ENCODE results near the gene UGT8. TPM values are rescaled to one million over a fixed set of nuclear protein-coding genes. Genes with fewer than 3 reads are reported as not detected.

Gene UGT8
- polyA plus RNA-seq, 1 donor from 2014 or later, result 0.73 TPM

DNA sequence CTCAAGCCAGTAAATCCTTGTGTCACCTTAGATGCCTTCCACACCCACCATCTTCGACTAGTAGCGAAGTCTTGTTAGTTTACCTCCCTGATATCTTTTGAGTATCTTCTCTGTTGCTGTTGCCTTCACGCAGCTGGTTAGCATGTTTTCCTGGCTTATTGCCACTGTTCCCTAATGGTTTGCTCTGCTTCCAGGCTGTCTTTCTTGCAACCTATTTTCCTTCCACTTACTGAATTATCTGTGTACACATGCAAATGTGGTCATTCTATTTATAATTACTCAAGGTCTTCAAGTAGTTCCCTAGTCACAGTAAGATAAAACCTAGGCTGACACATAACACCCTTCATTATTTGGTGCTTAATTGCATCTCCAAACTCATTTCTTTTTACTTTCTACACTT lies 89.5 kb downstream of the UGT8 start:
- no peaks in the 10 kb centered on the region for H3K27me3 ChIP-seq (ENCODE audit: insufficient read depth, low read depth, low read length)
- H3K79me2 ChIP-seq (replicated peaks; ENCODE audit: insufficient read depth, low read length), result no peaks in the 10 kb centered on the region
- H3F3A ChIP-seq (ENCODE audit: insufficient read depth, low read length, poor library complexity, severe bottlenecking), result no peaks in the 10 kb centered on the region
- no peaks in the 10 kb centered on the region for H3K9me3 ChIP-seq (ENCODE audit: low read length)
- no peaks in the 10 kb centered on the region for H4K20me1 ChIP-seq (ENCODE audit: insufficient read depth)
- H3K4me2 ChIP-seq (ENCODE audit: low read length), result no peak overlapping the region
- H3K4me3 ChIP-seq (ENCODE audit: low read length), result no peak overlapping the region
- H3K9me2 ChIP-seq (ENCODE audit: insufficient read depth, low read length), result no peaks in the 10 kb centered on the region
- no peak overlapping the region for H3K27ac ChIP-seq (ENCODE audit: low read length)
- no peak overlapping the region for H2AFZ ChIP-seq (ENCODE audit: low read depth, low read length)
- no peak overlapping the region for H3K9ac ChIP-seq (ENCODE audit: low read length)
- H3K36me3 ChIP-seq (ENCODE audit: insufficient read depth, low read length), result no peaks in the 10 kb centered on the region
- TF ChIP-seq SMC3 (conservative IDR thresholded peaks at IDR 0.05; ENCODE audit: poor library complexity), result no peak

DNA sequence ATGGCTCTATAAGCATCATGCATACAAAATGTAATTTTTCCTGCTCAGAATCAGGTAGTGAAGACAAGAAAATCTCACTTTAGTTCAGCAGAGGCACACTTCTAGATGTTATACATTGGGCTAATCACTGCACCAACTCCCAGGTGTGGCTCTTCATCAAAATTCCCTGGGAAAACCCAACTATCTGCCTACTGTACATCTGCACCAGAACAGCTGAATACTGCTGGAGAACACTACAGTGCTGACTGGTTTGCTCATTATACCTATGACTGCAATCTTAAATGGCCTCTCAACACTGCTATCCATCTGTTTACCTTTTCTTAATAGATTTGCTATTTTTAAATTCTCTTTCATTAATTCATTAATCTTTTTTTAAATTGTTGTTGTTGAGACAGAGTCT lies 92.0 kb downstream of the UGT8 start:
- H3K9ac ChIP-seq (ENCODE audit: low read length), result no peak overlapping the region
- no peak overlapping the region for H3K27ac ChIP-seq (ENCODE audit: low read length)
- H3K27me3 ChIP-seq (ENCODE audit: insufficient read depth, low read depth, low read length), result no peaks in the 10 kb centered on the region
- H3K36me3 ChIP-seq (ENCODE audit: insufficient read depth, low read length), result no peaks in the 10 kb centered on the region
- TF ChIP-seq EP300 (conservative IDR thresholded peaks at IDR 0.05; ENCODE audit: poor library complexity, severe bottlenecking) (no peak), EZH2 (IDR thresholded peaks at IDR 0.05; ENCODE audit: borderline replicate concordance, insufficient read depth, low read length, poor library complexity, severe bottlenecking) (no peak), RAD21 (conservative IDR thresholded peaks at IDR 0.05) (no peak), MXI1 (conservative IDR thresholded peaks at IDR 0.05; ENCODE audit: poor library complexity, severe bottlenecking) (no peak), TAF1 (IDR thresholded peaks at IDR 0.05; ENCODE audit: low read depth) (no peak), SMC3 (conservative IDR thresholded peaks at IDR 0.05; ENCODE audit: poor library complexity) (no peak), POLR2AphosphoS5 (IDR thresholded peaks at IDR 0.05) (no peak)
- TF ChIP-seq, protein P1, sequence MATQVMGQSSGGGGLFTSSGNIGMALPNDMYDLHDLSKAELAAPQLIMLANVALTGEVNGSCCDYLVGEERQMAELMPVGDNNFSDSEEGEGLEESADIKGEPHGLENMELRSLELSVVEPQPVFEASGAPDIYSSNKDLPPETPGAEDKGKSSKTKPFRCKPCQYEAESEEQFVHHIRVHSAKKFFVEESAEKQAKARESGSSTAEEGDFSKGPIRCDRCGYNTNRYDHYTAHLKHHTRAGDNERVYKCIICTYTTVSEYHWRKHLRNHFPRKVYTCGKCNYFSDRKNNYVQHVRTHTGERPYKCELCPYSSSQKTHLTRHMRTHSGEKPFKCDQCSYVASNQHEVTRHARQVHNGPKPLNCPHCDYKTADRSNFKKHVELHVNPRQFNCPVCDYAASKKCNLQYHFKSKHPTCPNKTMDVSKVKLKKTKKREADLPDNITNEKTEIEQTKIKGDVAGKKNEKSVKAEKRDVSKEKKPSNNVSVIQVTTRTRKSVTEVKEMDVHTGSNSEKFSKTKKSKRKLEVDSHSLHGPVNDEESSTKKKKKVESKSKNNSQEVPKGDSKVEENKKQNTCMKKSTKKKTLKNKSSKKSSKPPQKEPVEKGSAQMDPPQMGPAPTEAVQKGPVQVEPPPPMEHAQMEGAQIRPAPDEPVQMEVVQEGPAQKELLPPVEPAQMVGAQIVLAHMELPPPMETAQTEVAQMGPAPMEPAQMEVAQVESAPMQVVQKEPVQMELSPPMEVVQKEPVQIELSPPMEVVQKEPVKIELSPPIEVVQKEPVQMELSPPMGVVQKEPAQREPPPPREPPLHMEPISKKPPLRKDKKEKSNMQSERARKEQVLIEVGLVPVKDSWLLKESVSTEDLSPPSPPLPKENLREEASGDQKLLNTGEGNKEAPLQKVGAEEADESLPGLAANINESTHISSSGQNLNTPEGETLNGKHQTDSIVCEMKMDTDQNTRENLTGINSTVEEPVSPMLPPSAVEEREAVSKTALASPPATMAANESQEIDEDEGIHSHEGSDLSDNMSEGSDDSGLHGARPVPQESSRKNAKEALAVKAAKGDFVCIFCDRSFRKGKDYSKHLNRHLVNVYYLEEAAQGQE (IDR thresholded peaks at IDR 0.05; ENCODE audit: borderline replicate concordance), result no peak
- TF ChIP-seq, protein P2, sequence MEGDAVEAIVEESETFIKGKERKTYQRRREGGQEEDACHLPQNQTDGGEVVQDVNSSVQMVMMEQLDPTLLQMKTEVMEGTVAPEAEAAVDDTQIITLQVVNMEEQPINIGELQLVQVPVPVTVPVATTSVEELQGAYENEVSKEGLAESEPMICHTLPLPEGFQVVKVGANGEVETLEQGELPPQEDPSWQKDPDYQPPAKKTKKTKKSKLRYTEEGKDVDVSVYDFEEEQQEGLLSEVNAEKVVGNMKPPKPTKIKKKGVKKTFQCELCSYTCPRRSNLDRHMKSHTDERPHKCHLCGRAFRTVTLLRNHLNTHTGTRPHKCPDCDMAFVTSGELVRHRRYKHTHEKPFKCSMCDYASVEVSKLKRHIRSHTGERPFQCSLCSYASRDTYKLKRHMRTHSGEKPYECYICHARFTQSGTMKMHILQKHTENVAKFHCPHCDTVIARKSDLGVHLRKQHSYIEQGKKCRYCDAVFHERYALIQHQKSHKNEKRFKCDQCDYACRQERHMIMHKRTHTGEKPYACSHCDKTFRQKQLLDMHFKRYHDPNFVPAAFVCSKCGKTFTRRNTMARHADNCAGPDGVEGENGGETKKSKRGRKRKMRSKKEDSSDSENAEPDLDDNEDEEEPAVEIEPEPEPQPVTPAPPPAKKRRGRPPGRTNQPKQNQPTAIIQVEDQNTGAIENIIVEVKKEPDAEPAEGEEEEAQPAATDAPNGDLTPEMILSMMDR (IDR thresholded peaks at IDR 0.05; ENCODE audit: poor library complexity, severe bottlenecking), result no peak
- no peaks in the 10 kb centered on the region for H3K79me2 ChIP-seq (replicated peaks; ENCODE audit: insufficient read depth, low read length)
- H4K20me1 ChIP-seq (ENCODE audit: insufficient read depth), result no peaks in the 10 kb centered on the region
- no peak overlapping the region for H3K4me3 ChIP-seq (ENCODE audit: low read length)
- no peaks in the 10 kb centered on the region for H3K9me2 ChIP-seq (ENCODE audit: insufficient read depth, low read length)
- H3F3A ChIP-seq (ENCODE audit: insufficient read depth, low read length, poor library complexity, severe bottlenecking), result no peaks in the 10 kb centered on the region
- H2AFZ ChIP-seq (ENCODE audit: low read depth, low read length), result no peak overlapping the region
- no peak overlapping the region for H3K4me2 ChIP-seq (ENCODE audit: low read length)
- H3K9me3 ChIP-seq (ENCODE audit: low read length), result no peaks in the 10 kb centered on the region

DNA sequence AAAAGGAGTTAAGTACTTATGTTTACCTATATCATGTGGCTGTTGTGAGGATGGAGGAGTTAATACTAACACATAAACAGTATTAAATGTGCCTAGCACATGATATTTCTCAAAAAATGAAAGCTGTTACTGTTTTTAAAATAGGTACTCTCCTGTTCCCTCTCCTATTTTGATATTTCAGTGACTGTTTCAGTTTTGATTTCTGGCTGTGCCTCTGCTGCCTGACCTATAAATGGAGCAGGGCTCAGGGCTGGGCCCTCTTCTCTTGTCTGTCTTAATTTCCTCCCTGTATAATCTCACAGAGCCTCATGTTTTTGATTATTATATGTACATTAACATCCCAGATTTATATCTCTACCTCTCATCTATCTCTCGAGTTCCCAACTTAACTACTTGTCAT lies 93.3 kb downstream of the UGT8 start:
- H3K9ac ChIP-seq (ENCODE audit: low read length), result no peak overlapping the region
- no peaks in the 10 kb centered on the region for H3K9me3 ChIP-seq (ENCODE audit: low read length)
- no peak overlapping the region for H2AFZ ChIP-seq (ENCODE audit: low read depth, low read length)
- H3K79me2 ChIP-seq (replicated peaks; ENCODE audit: insufficient read depth, low read length), result no peaks in the 10 kb centered on the region
- H3K27ac ChIP-seq (ENCODE audit: low read length), result no peak overlapping the region
- H4K20me1 ChIP-seq (ENCODE audit: insufficient read depth), result no peaks in the 10 kb centered on the region
- H3F3A ChIP-seq (ENCODE audit: insufficient read depth, low read length, poor library complexity, severe bottlenecking), result no peaks in the 10 kb centered on the region
- no peak overlapping the region for H3K4me3 ChIP-seq (ENCODE audit: low read length)
- no peaks in the 10 kb centered on the region for H3K36me3 ChIP-seq (ENCODE audit: insufficient read depth, low read length)
- TF ChIP-seq MXI1 (conservative IDR thresholded peaks at IDR 0.05; ENCODE audit: poor library complexity, severe bottlenecking) (no peak), TAF1 (IDR thresholded peaks at IDR 0.05; ENCODE audit: low read depth) (no peak), EP300 (conservative IDR thresholded peaks at IDR 0.05; ENCODE audit: poor library complexity, severe bottlenecking) (no peak), RAD21 (conservative IDR thresholded peaks at IDR 0.05) (no peak), EZH2 (IDR thresholded peaks at IDR 0.05; ENCODE audit: borderline replicate concordance, insufficient read depth, low read length, poor library complexity, severe bottlenecking) (no peak), POLR2AphosphoS5 (IDR thresholded peaks at IDR 0.05) (no peak), SMC3 (conservative IDR thresholded peaks at IDR 0.05; ENCODE audit: poor library complexity) (no peak)
- TF ChIP-seq, protein P2 (IDR thresholded peaks at IDR 0.05; ENCODE audit: poor library complexity, severe bottlenecking), result no peak
- TF ChIP-seq, protein P1 (IDR thresholded peaks at IDR 0.05; ENCODE audit: borderline replicate concordance), result no peak
- H3K9me2 ChIP-seq (ENCODE audit: insufficient read depth, low read length), result no peaks in the 10 kb centered on the region
- H3K4me2 ChIP-seq (ENCODE audit: low read length), result no peak overlapping the region
- no peaks in the 10 kb centered on the region for H3K27me3 ChIP-seq (ENCODE audit: insufficient read depth, low read depth, low read length)

All from neural cell (in vitro differentiated cells).